Endothelial cell of umbilical vein (primary cell): ENCODE data around the gene SRD5A2. TPM values are rescaled to one million over a fixed set of nuclear protein-coding genes. Genes with fewer than 3 reads are reported as not detected.

Experiments used
- BruUV-seq: library from RNA; stranded (reverse); fragments of 400-500 nt; replicated peaks from 2 replicates; lab custom pipeline; 2021; lab: Mats Ljungman, UMichigan
- CTCF ChIA-PET: fragments of 300-600, 350-600 bp; sonication (Branson Sonifier 250); formaldehyde crosslinking; loops from one replicate; lab custom pipeline; 2021; ENCODE audit warnings: antibody characterized with exemption, inconsistent platforms; lab: Charles Lee
- POLR2A ChIA-PET: fragments of 300-600, 350-600 bp; sonication (Branson Sonifier 250); formaldehyde crosslinking; loops from one replicate; lab custom pipeline; 2021; ENCODE audit warnings: antibody characterized with exemption, inconsistent platforms; lab: Charles Lee
- DNase-seq: peaks from one replicate; pipeline ENCODE4 v3.0.0-alpha.2; 2011; ENCODE audit warnings: low read depth, low spot score
- FAIRE-seq: peaks from 2 replicates; lab custom pipeline; 2011; peaks lifted over from hg19 to GRCh38; lab: Jason Lieb, UNC
- H2AFZ ChIP-seq: 2 replicates; pipeline ENCODE4 v1.6.0; 2012; ENCODE audit warnings: low read depth, low read length, control low read depth, inconsistent platforms
- H3K27ac ChIP-seq: 2 replicates; pipeline ENCODE4 v1.5.1; 2011; ENCODE audit warnings: low read depth, mild to moderate bottlenecking, control low read depth, low read length, moderate library complexity; ENCODE audit not compliant: insufficient read depth
- H3K27me3 ChIP-seq, 2 experiments: 2 replicates each; pipeline versions ENCODE4 v1.6.0 to v1.6.1; 2011; ENCODE audit warnings: low read length in 2 of 2, mixed read lengths in 1 of 2; ENCODE audit not compliant: control insufficient read depth in 2 of 2, insufficient read depth in 2 of 2
- H3K36me3 ChIP-seq, 2 experiments: 2 replicates in 1 of 2; 3 replicates in 1 of 2; pipeline ENCODE4 v1.5.1; 2011; ENCODE audit warnings: low read length in 2 of 2, mild to moderate bottlenecking in 1 of 2, moderate library complexity in 1 of 2; ENCODE audit not compliant: control insufficient read depth in 2 of 2, insufficient read depth in 2 of 2; ENCODE audit errors: extremely low read depth in 1 of 2
- H3K4me1 ChIP-seq: 3 replicates; pipeline ENCODE4 v1.5.1; 2011; ENCODE audit warnings: mild to moderate bottlenecking, low read length; ENCODE audit not compliant: control insufficient read depth, insufficient read depth; ENCODE audit errors: extremely low read depth
- H3K4me2 ChIP-seq: 2 replicates; pipeline ENCODE4 v1.6.1; 2011; ENCODE audit warnings: low read length, control low read depth, mixed read lengths; ENCODE audit not compliant: insufficient read depth
- H3K4me3 ChIP-seq, 3 experiments: fragments of 200-600 bp in 1 of 3; sonication (generic), shearing (Covaris generic) in 1 of 3; replicated peaks in 1 of 3; 2 replicates each; pipeline ENCODE4 v1.5.1; 2011 to 2016; ENCODE audit warnings: control low read depth in 3 of 3, low read length in 3 of 3, mild to moderate bottlenecking in 2 of 3, inconsistent platforms in 1 of 3, low read depth in 1 of 3, moderate library complexity in 1 of 3; ENCODE audit not compliant: insufficient read depth in 1 of 3
- H3K79me2 ChIP-seq: 2 replicates; pipeline ENCODE4 v1.6.0; 2012; ENCODE audit warnings: low read length, inconsistent platforms; ENCODE audit not compliant: control insufficient read depth, insufficient read depth
- H3K9ac ChIP-seq: replicated peaks from 2 replicates; pipeline ENCODE3; 2011; ENCODE audit warnings: low read length, control low read depth; ENCODE audit not compliant: insufficient read depth; ENCODE audit errors: extremely low read depth
- H3K9me1 ChIP-seq: replicated peaks from 3 replicates; pipeline ENCODE4 v1.6.0; 2011; ENCODE audit warnings: mild to moderate bottlenecking, low read length; ENCODE audit not compliant: control insufficient read depth, insufficient read depth; ENCODE audit errors: extremely low read depth
- H3K9me3 ChIP-seq: replicated peaks from 2 replicates; pipeline ENCODE4 v1.5.1; 2012; ENCODE audit warnings: low read length, inconsistent platforms; ENCODE audit not compliant: control insufficient read depth, insufficient read depth
- H4K20me1 ChIP-seq: replicated peaks from 2 replicates; pipeline ENCODE3; 2011; ENCODE audit warnings: mild to moderate bottlenecking, low read length; ENCODE audit not compliant: control insufficient read depth, insufficient read depth; ENCODE audit errors: extremely low read depth
- CTCF ChIP-seq, 2 donors: IDR thresholded peaks; 1 replicate in 1 of 2; 2 replicates in 1 of 2; pipeline ENCODE4 v1.5.1; 2011; ENCODE audit warnings: low read length in 2 of 2, mild to moderate bottlenecking in 2 of 2, moderate library complexity in 2 of 2, control low read depth in 1 of 2, inconsistent platforms in 1 of 2, low read depth in 1 of 2; ENCODE audit not compliant: insufficient read depth in 1 of 2; ENCODE audit errors: extremely low read depth in 1 of 2
- GATA2 ChIP-seq: IDR thresholded peaks from 2 replicates; pipeline ENCODE4 v1.7.0; 2011; ENCODE audit warnings: low read depth, mild to moderate bottlenecking, moderate library complexity, mixed read lengths, low read length; ENCODE audit not compliant: insufficient read length, insufficient read depth
- JUN ChIP-seq: IDR thresholded peaks from 2 replicates; pipeline ENCODE4 v1.6.1; 2011; ENCODE audit warnings: borderline replicate concordance, low read depth; ENCODE audit not compliant: insufficient read length, insufficient read depth
- MYC ChIP-seq: IDR thresholded peaks from one replicate; pipeline ENCODE4 v1.6.1; 2011; ENCODE audit warnings: mild to moderate bottlenecking, low read depth, low read length
- POLR2A ChIP-seq: IDR thresholded peaks from 2 replicates; pipeline ENCODE4 v1.6.1; 2012; ENCODE audit warnings: low read depth, mild to moderate bottlenecking, control low read depth, low read length
- POLR2AphosphoS5 ChIP-seq: IDR thresholded peaks from 2 replicates; pipeline ENCODE4 v1.6.1; 2012; ENCODE audit warnings: low read depth, mild to moderate bottlenecking, control low read depth, low read length, moderate library complexity; ENCODE audit not compliant: insufficient read depth
- dilution Hi-C: fragments of 300-500 bp; cut with MboI; formaldehyde crosslinking; loops from one replicate; pipeline ENCODE4 v1.15.0; 2019; ENCODE audit warnings: low sequenced_read_pairs; ENCODE audit not compliant: extremely low pct_ligation_motif_present
- intact Hi-C: fragments of 100-400 bp; cut with micrococcal nuclease; formaldehyde crosslinking; loops from one replicate; pipeline ENCODE4 v1.10.0; 2022
- polyA plus RNA-seq, 4 experiments: library from polyadenylated mRNA; depleted of rRNA in 3 of 4; stranded (reverse) in 3 of 4; unstranded in 1 of 4; fragments of >200 nt; gene quantifications; 2 replicates each; pipeline versions ENCODE4 v1.2.1 to v1.2.3, GENCODE V29; 2011 to 2012; ENCODE audit warnings: missing spikeins in 1 of 4
- total RNA-seq: library from RNA; stranded (reverse); gene quantifications from 2 replicates; pipeline ENCODE4 v1.2.3, GENCODE V29; 2021

SRD5A2 gene
- total and polyA plus RNA-seq, 2 donors (not counting 3 experiments of a cell fraction or from before 2014, with no cell fraction given) = not detected

- no peak for TF ChIP-seq MYC
- TF ChIP-seq CTCF (IDR thresholded peaks at IDR 0.05; ENCODE audit: extremely low read depth in 1 of 2, insufficient read depth in 1 of 2, low read depth in 1 of 2, low read length in 2 of 2) = no peak
- TF ChIP-seq POLR2AphosphoS5 = no peak
- no peak for TF ChIP-seq GATA2
- no peak for TF ChIP-seq JUN
- no peak for TF ChIP-seq POLR2A
Observed at GRCh38 chr2:31568585-31569201, 12.0 kb downstream of the SRD5A2 start.

More at GRCh38 chr2:31568585-31569201, 12.0 kb downstream of the SRD5A2 start:
- Histone ChIP-seq H3K9me1 (no peaks in the 10 kb centered on the region), H3K4me1 (no peaks in the 10 kb centered on the region), H3K27ac (no peak overlapping the region), H2AFZ (no peak overlapping the region), H3K9ac (no peak overlapping the region), H3K4me3 (no peak overlapping the region), H4K20me1 (no peaks in the 10 kb centered on the region), H3K27me3 (no peaks in the 10 kb centered on the region), H3K36me3 (no peaks in the 10 kb centered on the region), H3K79me2 (no peaks in the 10 kb centered on the region), H3K9me3 (peaks cover 1% of the 10 kb centered on the region), H3K4me2 (no peak overlapping the region)
- intact Hi-C loops (no loop called here), dilution Hi-C loops (no loop called here)
- FAIRE-seq (no peak), DNase-seq (no peak)
- BruUV-seq = no TSS peak
- ChIA-PET CTCF (no interaction called here), POLR2A (no interaction called here)
